DND-41 (cell line): ENCODE results near the gene BRAT1.

Experiments used
- CTCF ChIP-seq: IDR thresholded peaks from 2 replicates; pipeline ENCODE4 v1.5.1; 2012; ENCODE audit warnings: borderline replicate concordance, low read length, moderate library complexity, mild to moderate bottlenecking; ENCODE audit not compliant: poor library complexity, severe bottlenecking; ENCODE audit errors: extremely low read depth
- EZH2 ChIP-seq: IDR thresholded peaks from 3 replicates; pipeline ENCODE4 v1.6.1; 2012; ENCODE audit warnings: borderline replicate concordance, low read depth, mild to moderate bottlenecking, moderate library complexity, low read length, inconsistent platforms; ENCODE audit not compliant: severe bottlenecking

- TF ChIP-seq CTCF = no peak
- TF ChIP-seq EZH2 = no peak
Observed at GRCh38 chr7:2514473-2515423, 40.6 kb downstream of the BRAT1 start.
